ENCODE results near the gene SKAP1. TPM values are rescaled to one million over a fixed set of nuclear protein-coding genes. Genes with fewer than 3 reads are reported as not detected.

The SKAP1 gene
- total RNA-seq, 4 donors from 2014 or later = 0.33 to 2.1 (median 1.0) TPM

DNA sequence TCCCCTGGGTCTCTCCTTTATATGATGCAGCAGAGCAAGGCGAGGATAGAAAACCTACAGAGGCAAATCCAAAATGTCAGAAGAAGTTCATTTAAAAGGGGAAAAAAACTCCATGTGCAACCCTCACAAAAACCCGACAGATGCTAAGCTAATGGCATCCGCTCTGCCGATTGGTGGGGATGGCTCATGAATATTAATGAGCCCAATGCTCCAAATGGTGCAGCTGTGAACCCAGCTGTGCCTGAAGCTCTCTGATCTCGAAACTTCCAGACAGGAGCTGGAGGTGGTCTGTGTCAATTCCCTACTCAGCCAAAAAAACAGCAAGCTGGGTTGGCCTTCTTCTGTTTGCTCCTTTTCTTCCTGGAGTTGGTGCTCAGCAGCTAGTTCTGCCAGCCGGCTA, 306.9 kb downstream of the SKAP1 start:
- Histone ChIP-seq H3K4me3 (replicated peaks in 1 of 3) (no peak overlapping the region), H3K27ac (no peak overlapping the region), H3K27me3 (no peaks in the 10 kb centered on the region), H3K36me3 (peaks cover 33 to 34% of the 10 kb centered on the region in 2 donors), H3K4me1 (peaks cover 22 to 32% of the 10 kb centered on the region in 2 donors), H3K9me3 (no peaks in the 10 kb centered on the region)
- intact Hi-C loops (cut with DNase I) = no loop called here
- 82 to 85% methylated on average over 6 of the region's 6 CpGs for WGBS, 2 donors
- no peak for TF ChIP-seq POLR2A (IDR thresholded peaks at IDR 0.05)
- TF ChIP-seq, protein P1, sequence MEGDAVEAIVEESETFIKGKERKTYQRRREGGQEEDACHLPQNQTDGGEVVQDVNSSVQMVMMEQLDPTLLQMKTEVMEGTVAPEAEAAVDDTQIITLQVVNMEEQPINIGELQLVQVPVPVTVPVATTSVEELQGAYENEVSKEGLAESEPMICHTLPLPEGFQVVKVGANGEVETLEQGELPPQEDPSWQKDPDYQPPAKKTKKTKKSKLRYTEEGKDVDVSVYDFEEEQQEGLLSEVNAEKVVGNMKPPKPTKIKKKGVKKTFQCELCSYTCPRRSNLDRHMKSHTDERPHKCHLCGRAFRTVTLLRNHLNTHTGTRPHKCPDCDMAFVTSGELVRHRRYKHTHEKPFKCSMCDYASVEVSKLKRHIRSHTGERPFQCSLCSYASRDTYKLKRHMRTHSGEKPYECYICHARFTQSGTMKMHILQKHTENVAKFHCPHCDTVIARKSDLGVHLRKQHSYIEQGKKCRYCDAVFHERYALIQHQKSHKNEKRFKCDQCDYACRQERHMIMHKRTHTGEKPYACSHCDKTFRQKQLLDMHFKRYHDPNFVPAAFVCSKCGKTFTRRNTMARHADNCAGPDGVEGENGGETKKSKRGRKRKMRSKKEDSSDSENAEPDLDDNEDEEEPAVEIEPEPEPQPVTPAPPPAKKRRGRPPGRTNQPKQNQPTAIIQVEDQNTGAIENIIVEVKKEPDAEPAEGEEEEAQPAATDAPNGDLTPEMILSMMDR (IDR thresholded peaks at IDR 0.05) = no peak
- DNase-seq = no peak

DNA sequence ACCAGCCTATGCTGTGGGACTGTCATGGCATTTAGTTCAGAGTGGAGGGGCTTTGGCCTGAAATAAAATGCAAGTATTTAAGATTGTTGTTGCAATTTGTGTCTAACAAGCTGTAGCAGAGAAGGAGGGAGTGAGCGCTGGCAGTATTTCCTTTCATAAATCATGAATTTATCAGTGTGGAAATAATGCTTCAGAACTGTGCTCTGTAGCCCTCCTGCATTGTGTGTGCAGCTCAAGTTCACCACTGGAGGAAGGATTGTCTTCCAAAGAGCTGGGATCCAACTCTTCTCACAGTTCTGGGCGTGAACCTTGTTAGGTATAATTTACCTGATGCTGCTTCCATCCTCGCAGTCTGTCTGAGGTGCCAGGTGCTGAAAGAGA, 307.4 kb downstream of the SKAP1 start:
- no peaks in the 10 kb centered on the region for H3K9me3 ChIP-seq
- no peak overlapping the region for H3K4me3 ChIP-seq (replicated peaks in 1 of 3)
- peak overlapping the region in 1 of 3 donors; percentile 47 for H3K27ac ChIP-seq
- H3K36me3 ChIP-seq = peaks cover 34 to 37% of the 10 kb centered on the region in 2 donors
- intact Hi-C loops (cut with DNase I) = no loop called here
- H3K4me1 ChIP-seq = peaks cover 22 to 32% of the 10 kb centered on the region in 2 donors
- no peak for TF ChIP-seq POLR2A (IDR thresholded peaks at IDR 0.05)
- TF ChIP-seq, protein P1 (IDR thresholded peaks at IDR 0.05) = no peak
- DNase-seq = no peak
- no peaks in the 10 kb centered on the region for H3K27me3 ChIP-seq
- WGBS, 2 donors = 93 to 95% methylated on average over 3 of the region's 3 CpGs

DNA sequence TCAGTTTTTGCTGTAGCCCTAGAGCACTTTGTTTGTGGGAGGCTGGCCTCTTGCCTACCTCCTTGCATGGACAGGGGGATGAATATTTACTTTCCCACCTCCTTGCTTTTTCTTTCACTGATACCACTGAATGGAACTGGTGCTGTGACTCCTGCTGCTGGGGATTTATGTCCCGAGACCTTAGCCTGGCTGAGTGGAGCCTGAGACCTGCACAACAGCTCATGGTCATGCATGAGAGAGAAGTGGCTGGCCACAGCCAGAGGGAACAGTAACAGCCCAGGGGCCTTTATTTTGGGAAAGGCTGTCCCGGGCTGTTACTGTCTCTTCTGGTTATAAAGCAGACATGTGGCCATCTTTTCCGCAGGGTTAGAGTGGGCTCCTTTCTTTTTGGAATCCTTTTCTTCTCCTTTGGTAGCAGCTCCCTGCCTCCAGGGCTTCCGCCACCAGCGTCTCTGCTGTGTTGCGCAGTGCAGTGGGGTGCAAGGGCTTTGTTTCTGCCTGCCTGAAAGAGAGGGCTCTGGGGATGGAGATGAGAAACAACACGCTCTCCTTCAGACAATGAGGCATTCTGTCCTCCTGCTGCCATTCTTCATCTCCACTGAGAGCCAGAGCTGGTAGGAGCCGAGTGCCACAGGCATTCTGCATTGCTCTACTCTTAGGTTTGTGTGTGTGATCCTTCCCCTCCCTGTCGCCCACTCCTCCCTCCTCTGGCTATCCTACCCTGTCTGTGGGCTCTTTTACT, 307.9 kb downstream of the SKAP1 start:
- H3K4me3 ChIP-seq (replicated peaks in 1 of 3) = no peak overlapping the region
- peak; percentile 79 to 82 for DNase-seq
- H3K27ac ChIP-seq = peak overlapping the region; percentile 0 to 66 (median 52)
- no peaks in the 10 kb centered on the region for H3K27me3 ChIP-seq
- H3K36me3 ChIP-seq = peaks cover 34 to 39% of the 10 kb centered on the region in 2 donors
- WGBS, 2 donors = 53 to 64% methylated on average over 9 of the region's 9 CpGs
- no peak for TF ChIP-seq POLR2A (IDR thresholded peaks at IDR 0.05)
- peaks cover 22 to 30% of the 10 kb centered on the region in 2 donors for H3K4me1 ChIP-seq
- no peaks in the 10 kb centered on the region for H3K9me3 ChIP-seq
- intact Hi-C loops (cut with DNase I) = no loop called here

DNA sequence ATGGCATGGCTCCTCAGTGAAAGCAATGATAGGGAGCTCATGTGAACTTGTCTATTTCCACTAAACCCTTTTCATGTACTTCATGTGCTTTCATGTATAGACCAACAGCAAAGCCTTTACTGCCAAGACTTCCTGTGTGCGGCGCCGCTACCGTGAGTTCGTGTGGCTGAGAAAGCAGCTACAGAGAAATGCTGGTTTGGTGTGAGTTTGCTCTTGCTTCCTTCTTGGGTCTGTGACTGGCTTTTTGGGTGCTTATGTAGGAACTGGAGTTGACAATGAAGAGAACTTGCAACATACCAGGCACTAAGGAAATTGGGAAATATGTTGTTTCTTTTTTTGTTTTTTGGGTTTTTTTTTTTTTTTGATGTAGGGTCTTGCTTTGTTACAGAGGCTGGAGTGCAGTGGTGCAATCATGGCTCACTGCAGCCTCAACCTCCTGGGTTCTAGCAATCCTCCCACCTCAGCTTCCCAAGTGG, 316.8 kb downstream of the SKAP1 start:
- Histone ChIP-seq H3K27me3 (no peaks in the 10 kb centered on the region), H3K4me3 (replicated peaks in 1 of 3) (no peak overlapping the region), H3K27ac (no peak overlapping the region), H3K36me3 (peaks cover 3 to 15% of the 10 kb centered on the region in 2 donors), H3K9me3 (no peaks in the 10 kb centered on the region), H3K4me1 (peaks cover 16 to 26% of the 10 kb centered on the region in 2 donors)
- TF ChIP-seq, protein P1 (IDR thresholded peaks at IDR 0.05) = no peak
- no peak for TF ChIP-seq POLR2A (IDR thresholded peaks at IDR 0.05)
- intact Hi-C loops (cut with DNase I) = no loop called here
- no peak for DNase-seq
- 90 to 97% methylated on average over 5 of the region's 5 CpGs for WGBS, 2 donors

DNA sequence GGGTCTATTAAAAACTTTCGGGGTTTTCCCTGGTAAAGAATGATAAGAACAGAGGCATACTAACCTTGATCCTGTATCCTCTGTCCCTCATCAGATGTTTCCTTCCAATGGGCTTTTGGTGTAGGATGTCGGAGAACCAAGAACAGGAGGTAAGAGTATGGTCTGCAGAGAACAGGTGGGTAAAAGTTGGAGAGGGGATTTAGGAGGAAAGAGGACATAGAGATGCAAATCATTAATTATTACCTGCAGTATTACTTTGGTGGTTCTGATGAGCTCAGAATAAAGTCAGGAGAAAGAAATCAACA, 318.1 kb downstream of the SKAP1 start:
- H3K9me3 ChIP-seq = no peaks in the 10 kb centered on the region
- H3K27ac ChIP-seq = no peak overlapping the region
- peaks cover 3 to 7% of the 10 kb centered on the region in 2 donors for H3K36me3 ChIP-seq
- 85 to 87% methylated on average over 2 of the region's 2 CpGs for WGBS, 2 donors
- no peak for TF ChIP-seq POLR2A (IDR thresholded peaks at IDR 0.05)
- TF ChIP-seq, protein P1 (IDR thresholded peaks at IDR 0.05) = no peak
- H3K27me3 ChIP-seq = no peaks in the 10 kb centered on the region
- intact Hi-C loops (cut with DNase I) = no loop called here
- no peak for DNase-seq
- H3K4me1 ChIP-seq = peaks cover 16 to 27% of the 10 kb centered on the region in 2 donors
- H3K4me3 ChIP-seq (replicated peaks in 1 of 3) = no peak overlapping the region

Measured in thyroid gland (tissue), 4 donors.